SK-N-MC (cell line): Measurements from ENCODE around the gene PRRT4.

Experiments
- EZH2 ChIP-seq: fragments of 200-600 bp; sonication (generic); IDR thresholded peaks from one replicate; pipeline ENCODE4 v1.6.1; 2017; ENCODE audit warnings: antibody characterized with exemption
- FOXP2 ChIP-seq: optimal IDR thresholded peaks from 2 replicates; pipeline ENCODE3; 2011; ENCODE audit warnings: mild to moderate bottlenecking, moderate library complexity; ENCODE audit not compliant: insufficient read depth; ENCODE audit errors: extremely low read length, control extremely low read depth

- no peak for TF ChIP-seq FOXP2
- no peak for TF ChIP-seq EZH2
These were observed 19.8 kb upstream of the PRRT4 start for GRCh38 chr7:128381161-128381821.
